Measurements from ENCODE around the gene C6orf89. TPM values are rescaled to one million over a fixed set of nuclear protein-coding genes. Genes with fewer than 3 reads are reported as not detected.
A peak's percentile ranks its signal among the peaks of the same experiment; 100 is the strongest.

The C6orf89 gene, protein sequence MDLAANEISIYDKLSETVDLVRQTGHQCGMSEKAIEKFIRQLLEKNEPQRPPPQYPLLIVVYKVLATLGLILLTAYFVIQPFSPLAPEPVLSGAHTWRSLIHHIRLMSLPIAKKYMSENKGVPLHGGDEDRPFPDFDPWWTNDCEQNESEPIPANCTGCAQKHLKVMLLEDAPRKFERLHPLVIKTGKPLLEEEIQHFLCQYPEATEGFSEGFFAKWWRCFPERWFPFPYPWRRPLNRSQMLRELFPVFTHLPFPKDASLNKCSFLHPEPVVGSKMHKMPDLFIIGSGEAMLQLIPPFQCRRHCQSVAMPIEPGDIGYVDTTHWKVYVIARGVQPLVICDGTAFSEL
- 22.6 and 27.1 TPM in 2 replicates for total RNA-seq (2021)
- percentile 64 among the genes with signal in this experiment for Bru-seq, nascent RNA
- percentile 62 among the genes with signal in this experiment for BruChase-seq, experiment 1, labeled RNA remaining after a 2-hour chase
- BruChase-seq, experiment 2, labeled RNA remaining after a 6-hour chase, result percentile 76 among the genes with signal in this experiment
- long read RNA-seq, full-length matches to known transcripts, result 32 of 49 reads
- long read RNA-seq, partial matches to known transcripts, result 4 of 49 reads
- long read RNA-seq, other reads (novel, unspliced or antisense), result 13 of 49 reads

- Histone ChIP-seq H3K4me1 (ENCODE audit: insufficient read depth, low read length, poor library complexity, severe bottlenecking) (peaks cover 6% of the 10 kb centered on the region), H3K9me3 (ENCODE audit: low read depth, low read length, poor library complexity, severe bottlenecking) (no peaks in the 10 kb centered on the region), H3K36me3 (ENCODE audit: insufficient read depth, low read length, poor library complexity, severe bottlenecking) (no peaks in the 10 kb centered on the region), H3K27me3 (replicated peaks; ENCODE audit: insufficient read depth, low read depth, low read length, poor library complexity) (no peaks in the 10 kb centered on the region), H3K4me3 (ENCODE audit: low read depth, low read length, poor library complexity, severe bottlenecking) (peak within 1 kb of the TSS; percentile 72), H3K27ac (ENCODE audit: low read depth, low read length, poor library complexity, severe bottlenecking) (peak within 1 kb of the TSS; percentile 88)
- TF ChIP-seq EZH2 (IDR thresholded peaks at IDR 0.05; ENCODE audit: borderline replicate concordance, low read depth, low read length, poor library complexity, severe bottlenecking), result no peak
- peak; percentile 88 for TF ChIP-seq CTCF (conservative IDR thresholded peaks at IDR 0.05; ENCODE audit: low read depth, low read length)
- intact Hi-C loops (cut with micrococcal nuclease; ENCODE audit: unreplicated experiment), result loop anchor here (1.0 to 10.0 kb wide), 5 partner anchors 10 to 329 kb away; partner anchors contain the start of genes MTCH1 and PIM1
- POLR2A ChIA-PET (ENCODE audit: low non-redundant PET), result interaction anchor here (0.6 kb wide), 1 partner anchor 106 kb away, joined by 3 read pairs; no protein-coding TSS in a partner anchor
- DNase-seq (ENCODE audit: low spot score), result peak; percentile 99
- BruUV-seq (replicated peaks), result TSS peak; percentile 65
- CTCF ChIA-PET, result interaction anchor here (0.8 to 1.5 kb wide), 3 partner anchors 11 to 325 kb away, joined by 3 to 12 read pairs (median 12); partner anchors contain the start of gene PPIL1
Measured at GRCh38 chr6:36885461-36886401, at the start of gene C6orf89. C6orf89 (plus strand) TSS chr6:36885952; CDS start chr6:36899445, 13,493 bp downstream.

- H3K27me3 ChIP-seq (replicated peaks; ENCODE audit: insufficient read depth, low read depth, low read length, poor library complexity), result peaks cover 4% of the 10 kb centered on the region
- H3K36me3 ChIP-seq (ENCODE audit: insufficient read depth, low read length, poor library complexity, severe bottlenecking), result no peaks in the 10 kb centered on the region
- no peak overlapping the region for H3K27ac ChIP-seq (ENCODE audit: low read depth, low read length, poor library complexity, severe bottlenecking)
- ChIA-PET CTCF (interaction anchor here (1.0 kb wide), 1 partner anchor 182 kb away, joined by 4 read pairs; no protein-coding TSS in a partner anchor), POLR2A (ENCODE audit: low non-redundant PET) (no interaction called here)
- no peak for DNase-seq (ENCODE audit: low spot score)
- H3K4me3 ChIP-seq (ENCODE audit: low read depth, low read length, poor library complexity, severe bottlenecking), result no peak overlapping the region
- TF ChIP-seq EZH2 (IDR thresholded peaks at IDR 0.05; ENCODE audit: borderline replicate concordance, low read depth, low read length, poor library complexity, severe bottlenecking) (no peak), CTCF (conservative IDR thresholded peaks at IDR 0.05; ENCODE audit: low read depth, low read length) (no peak)
- H3K4me1 ChIP-seq (ENCODE audit: insufficient read depth, low read length, poor library complexity, severe bottlenecking), result peaks cover 5% of the 10 kb centered on the region
- no TSS peak for BruUV-seq (replicated peaks)
- no peaks in the 10 kb centered on the region for H3K9me3 ChIP-seq (ENCODE audit: low read depth, low read length, poor library complexity, severe bottlenecking)
- intact Hi-C loops (cut with micrococcal nuclease; ENCODE audit: unreplicated experiment), result no loop called here
Measured at GRCh38 chr6:36836111-36837021, 49.4 kb upstream of the C6orf89 start.
